PC-9 (cell line): ENCODE measurements around the gene BANP.

ENCODE experiments used
- CTCF ChIP-seq: fragments of 200-600 bp; sonication (generic); conservative IDR thresholded peaks from 2 replicates; pipeline ENCODE4 v1.6.1; 2017; ENCODE audit warnings: mixed run types, antibody characterized with exemption, mild to moderate bottlenecking, moderate library complexity
- EZH2 ChIP-seq: fragments of 200-600 bp; sonication (generic); IDR thresholded peaks from 2 replicates; pipeline ENCODE4 v1.8.0; 2017; ENCODE audit warnings: antibody characterized with exemption, low read depth

- TF ChIP-seq CTCF (no peak), EZH2 (no peak)
Measured at GRCh38 chr16:87960296-87960695, 9.1 kb downstream of the BANP start.
